Astrocyte of the cerebellum (primary cell): ENCODE data around the gene FOXD2.
A peak's percentile ranks its signal among the peaks of the same experiment; 100 is the strongest.
"Not testable (repeated sequence)": the region's sequence is repeated elsewhere in the genome, so short reads cannot be mapped to it uniquely, and the experiment has no call there.

Experiments
- DNase-seq: peaks from one replicate; pipeline ENCODE4 v3.0.0-alpha.2; 2011; ENCODE audit warnings: low read depth
- H3K4me3 ChIP-seq: 2 replicates; pipeline ENCODE4 v1.5.1; 2011; ENCODE audit warnings: mild to moderate bottlenecking, low read depth, low read length, moderate library complexity
- CTCF ChIP-seq: IDR thresholded peaks from 2 replicates; pipeline ENCODE4 v1.5.1; 2012; ENCODE audit warnings: low read length, low read depth, moderate library complexity, mild to moderate bottlenecking; ENCODE audit errors: missing control alignments
- in situ Hi-C: cut with HindIII; loops from 2 replicates; pipeline ENCODE4 v1.10.0; 2017; ENCODE audit warnings: low sequenced_read_pairs

Gene FOXD2

DNA sequence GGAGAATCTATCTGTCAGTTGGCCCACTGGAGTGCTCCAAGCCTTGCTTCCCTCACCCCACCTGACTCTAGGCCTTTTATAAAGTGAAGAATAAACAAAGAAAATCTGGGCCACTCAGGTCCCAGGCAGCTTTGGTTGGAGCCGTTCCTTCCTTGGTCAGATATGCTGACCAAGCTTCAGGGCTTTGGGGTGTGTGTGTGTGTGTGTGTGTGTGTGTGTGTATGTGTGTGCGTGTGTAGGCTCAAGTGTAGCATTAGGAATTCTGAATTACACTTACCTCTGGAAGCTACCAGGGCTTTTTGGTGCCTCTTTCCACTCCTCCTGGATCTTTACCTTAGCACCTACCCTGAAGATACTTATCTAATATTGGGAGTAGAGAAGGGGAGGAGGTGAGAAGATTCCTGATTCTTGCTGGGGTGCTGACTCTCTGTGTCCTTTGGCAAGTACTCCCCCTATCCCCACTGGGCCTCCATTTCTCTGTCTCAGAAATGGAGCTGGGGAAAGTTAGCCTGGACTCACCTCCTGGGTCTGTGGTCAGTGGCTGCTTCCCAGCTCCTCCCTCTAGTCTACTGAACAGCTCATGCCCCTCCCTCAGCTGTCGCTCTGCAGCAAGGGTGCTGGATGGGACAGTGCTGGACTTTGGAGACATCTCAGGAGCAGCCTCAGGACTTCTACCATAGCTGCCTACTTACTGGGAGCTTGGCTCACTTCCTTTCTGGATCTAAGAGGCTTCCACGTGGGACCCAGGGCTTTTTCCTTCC lies 10.8 kb downstream of the FOXD2 start:
- no peak for TF ChIP-seq CTCF
- no peak overlapping the region for H3K4me3 ChIP-seq
- in situ Hi-C loops: no loop called here
- DNase-seq: no peak

- H3K4me3 ChIP-seq: no peak overlapping the region
- no peak for DNase-seq
- in situ Hi-C loops: no loop called here
- peak; percentile 14 for TF ChIP-seq CTCF
These were observed 12.1 kb downstream of the FOXD2 start for GRCh38 chr1:47449822-47450552.

DNA sequence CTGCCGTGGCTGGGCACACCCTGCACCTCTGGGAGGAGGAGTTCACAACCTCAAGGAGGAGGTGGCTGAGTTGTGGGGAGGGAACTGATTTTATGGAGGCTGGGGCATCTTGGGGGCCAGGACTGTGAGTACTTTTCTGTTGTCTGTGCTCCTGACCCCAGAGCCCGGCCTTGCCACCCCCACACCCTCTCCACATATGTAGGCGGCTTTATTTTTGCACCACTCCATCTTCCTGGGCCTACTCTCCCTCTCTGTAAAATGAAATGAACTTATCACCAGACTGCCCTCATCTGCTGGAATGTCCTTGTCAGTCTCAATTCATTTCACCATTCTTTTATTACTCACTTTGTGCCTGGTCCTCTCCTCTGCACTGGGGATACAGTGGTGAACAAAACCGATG lies 12.8 kb downstream of the FOXD2 start:
- no peak overlapping the region for H3K4me3 ChIP-seq
- no peak for TF ChIP-seq CTCF
- in situ Hi-C loops: no loop called here
- no peak for DNase-seq

GRCh38 chr1:47452426-47452825 lies 14.6 kb downstream of the FOXD2 start:
- no peak for DNase-seq
- in situ Hi-C loops: no loop called here
- H3K4me3 ChIP-seq: no peak overlapping the region
- TF ChIP-seq CTCF: no peak

DNA sequence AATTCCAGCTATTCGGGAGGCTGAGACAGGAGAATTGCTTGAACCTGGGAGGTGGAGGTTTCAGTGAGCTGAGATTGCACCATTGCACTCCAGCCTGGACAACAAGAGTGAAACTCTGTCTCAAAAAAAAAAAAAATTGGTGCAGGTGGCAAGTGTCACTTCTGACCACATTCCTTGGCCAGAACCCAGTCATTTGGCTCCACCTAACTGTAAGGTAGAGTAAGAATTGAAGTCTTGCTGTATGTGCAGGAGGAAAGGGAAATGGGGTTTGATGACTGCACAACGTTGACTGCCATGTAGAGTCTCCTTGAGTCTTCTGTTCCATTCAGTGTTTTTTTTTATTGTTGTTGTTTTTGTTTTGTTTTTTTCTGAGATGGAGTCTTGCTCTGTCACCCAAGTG lies 16.1 kb downstream of the FOXD2 start:
- DNase-seq, H3K4me3 ChIP-seq, in situ Hi-C loops: not testable (repeated sequence)

DNA sequence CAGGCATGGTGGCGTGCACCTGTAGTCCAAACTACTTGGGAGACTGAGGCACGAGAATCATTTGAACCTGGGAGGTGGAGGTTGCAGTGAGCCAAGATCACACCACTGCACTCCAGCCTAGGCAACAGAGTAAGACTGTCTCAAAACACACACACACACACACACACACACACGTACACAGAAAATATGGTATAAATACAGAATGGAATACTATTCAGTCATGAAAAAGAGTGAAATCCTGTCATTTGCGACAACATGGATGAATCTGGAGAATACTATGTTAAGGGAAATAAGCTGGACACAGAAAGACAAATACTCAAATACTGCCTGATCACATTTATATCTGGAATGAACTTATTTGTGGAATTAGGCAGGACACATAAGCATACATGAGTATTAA lies 18.4 kb downstream of the FOXD2 start:
- no peak for TF ChIP-seq CTCF
- no peak overlapping the region for H3K4me3 ChIP-seq
- in situ Hi-C loops: no loop called here
- DNase-seq: no peak

DNA sequence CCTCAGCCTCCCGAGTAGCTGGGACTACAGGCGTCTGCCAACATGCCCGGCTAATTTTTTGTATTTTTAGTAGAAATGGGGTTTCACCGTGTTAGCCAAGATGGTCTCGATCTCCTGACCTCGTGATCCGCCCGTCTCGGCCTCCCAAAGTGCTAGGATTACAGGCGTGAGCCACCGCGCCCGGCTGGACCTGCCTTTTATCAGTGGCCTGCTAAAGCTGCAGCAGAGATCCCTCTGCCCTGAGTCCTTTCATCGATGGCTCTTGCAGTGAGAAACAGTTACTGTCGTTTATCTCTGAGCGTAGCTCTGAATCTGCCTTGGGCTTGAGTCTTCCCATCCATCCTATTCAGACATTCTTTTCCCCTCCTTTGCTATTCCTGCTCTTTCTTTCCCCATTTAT lies 19.7 kb downstream of the FOXD2 start:
- in situ Hi-C loops, H3K4me3 ChIP-seq, DNase-seq: not testable (repeated sequence)
